Measurements from ENCODE around the gene CMIP. TPM values are rescaled to one million over a fixed set of nuclear protein-coding genes. Genes with fewer than 3 reads are reported as not detected.

The CMIP gene
- polyA plus RNA-seq, 1 experiment, result 4.9 TPM

GRCh38 chr16:81652798-81653505 lies 208.3 kb downstream of the CMIP start:
- no peak for DNase-seq (ENCODE audit: low read depth)
- TF ChIP-seq CTCF (IDR thresholded peaks at IDR 0.05; ENCODE audit: insufficient read depth, low read depth, low read length), result no peak
- peaks cover 7% of the 10 kb centered on the region for H3K36me3 ChIP-seq (ENCODE audit: control insufficient read depth, insufficient read depth, low read length)
- no peak overlapping the region for H3K4me3 ChIP-seq (ENCODE audit: low read depth, low read length)
- ChIA-PET CTCF (interaction anchor here (1.0 kb wide), 1 partner anchor 248 kb away, joined by 3 read pairs; no protein-coding TSS in a partner anchor), POLR2A (no interaction called here)
- no peaks in the 10 kb centered on the region for H3K27me3 ChIP-seq (ENCODE audit: control insufficient read depth, insufficient read depth, low read length)

- TF ChIP-seq CTCF (IDR thresholded peaks at IDR 0.05; ENCODE audit: insufficient read depth, low read depth, low read length), result no peak
- no peak overlapping the region for H3K4me3 ChIP-seq (ENCODE audit: low read depth, low read length)
- ChIA-PET POLR2A (no interaction called here), CTCF (no interaction called here)
- no peaks in the 10 kb centered on the region for H3K27me3 ChIP-seq (ENCODE audit: control insufficient read depth, insufficient read depth, low read length)
- peaks cover 10% of the 10 kb centered on the region for H3K36me3 ChIP-seq (ENCODE audit: control insufficient read depth, insufficient read depth, low read length)
- no peak for DNase-seq (ENCODE audit: low read depth)
Measured at GRCh38 chr16:81654346-81654745, 209.7 kb downstream of the CMIP start.

DNA sequence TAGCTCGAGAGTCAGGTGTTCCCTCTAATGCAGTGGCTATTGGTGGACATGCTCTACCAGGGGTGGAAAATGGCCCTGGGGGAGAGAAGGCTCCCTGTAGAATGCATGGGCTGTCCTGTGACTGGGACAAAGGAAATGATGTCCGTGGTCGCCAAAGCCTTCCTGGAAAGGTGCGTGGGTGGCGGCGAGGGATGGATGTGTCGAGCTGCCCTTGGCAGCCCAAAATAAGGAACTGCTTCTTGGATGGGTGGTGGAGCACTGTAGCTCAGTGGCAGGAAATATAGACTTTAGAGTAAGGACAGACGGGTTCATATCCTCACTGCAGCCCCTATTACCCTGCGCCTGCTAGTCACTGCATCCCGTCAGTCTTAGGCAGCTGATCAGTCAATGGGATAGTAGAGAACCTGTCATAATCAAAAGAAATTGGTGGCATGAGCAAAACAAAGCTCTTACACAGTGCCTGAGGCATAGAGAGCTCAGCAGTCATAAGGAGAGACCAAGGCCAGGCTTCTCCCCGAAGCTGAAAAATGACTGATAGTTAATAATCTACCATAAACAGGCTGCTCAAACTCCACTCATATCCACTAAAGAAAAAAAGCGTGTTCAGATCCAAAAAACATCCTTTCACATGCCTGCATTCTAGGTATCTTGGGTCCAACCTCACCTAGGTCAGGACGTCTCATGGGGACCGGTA lies 211.0 kb downstream of the CMIP start:
- Histone ChIP-seq H3K4me3 (ENCODE audit: low read depth, low read length) (no peak overlapping the region), H3K36me3 (ENCODE audit: control insufficient read depth, insufficient read depth, low read length) (peaks cover 11% of the 10 kb centered on the region), H3K27me3 (ENCODE audit: control insufficient read depth, insufficient read depth, low read length) (no peaks in the 10 kb centered on the region)
- DNase-seq (ENCODE audit: low read depth), result no peak
- POLR2A ChIA-PET, result no interaction called here
- no peak for TF ChIP-seq CTCF (IDR thresholded peaks at IDR 0.05; ENCODE audit: insufficient read depth, low read depth, low read length)
- CTCF ChIA-PET, result interaction anchor here (1.2 kb wide), 1 partner anchor 42 kb away, joined by 3 read pairs; no protein-coding TSS in a partner anchor

DNA sequence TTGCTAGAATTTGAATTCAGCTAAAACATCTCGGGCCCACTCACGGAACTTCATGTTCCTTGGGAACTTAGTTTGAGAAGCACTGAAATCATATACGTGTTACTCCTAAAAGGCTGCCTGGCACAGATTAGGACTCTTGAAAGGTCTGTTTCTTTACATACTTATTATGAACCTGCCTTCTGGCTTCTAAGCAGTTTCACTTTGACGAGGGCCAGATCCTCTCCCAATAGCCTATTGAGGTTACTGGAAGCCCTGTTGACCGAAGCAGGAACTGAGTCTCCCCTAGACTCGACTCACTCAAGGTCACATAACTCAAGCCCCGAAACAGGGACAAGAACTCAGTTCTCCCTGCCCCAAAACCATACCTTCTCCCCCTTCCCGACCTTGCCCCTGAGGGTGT lies 212.6 kb downstream of the CMIP start:
- CTCF ChIA-PET, result no interaction called here

More for the DNA sequence above, 212.6 kb downstream of the CMIP start:
- no peaks in the 10 kb centered on the region for H3K27me3 ChIP-seq (ENCODE audit: control insufficient read depth, insufficient read depth, low read length)
- POLR2A ChIA-PET, result no interaction called here
- H3K4me3 ChIP-seq (ENCODE audit: low read depth, low read length), result no peak overlapping the region
- no peak for TF ChIP-seq CTCF (IDR thresholded peaks at IDR 0.05; ENCODE audit: insufficient read depth, low read depth, low read length)
- peaks cover 17% of the 10 kb centered on the region for H3K36me3 ChIP-seq (ENCODE audit: control insufficient read depth, insufficient read depth, low read length)
- no peak for DNase-seq (ENCODE audit: low read depth)
